HG03175 (cell line): ENCODE data around the gene SLX1A.
A peak's percentile ranks its signal among the peaks of the same experiment; 100 is the strongest.
"Not testable (repeated sequence)": the region's sequence is repeated elsewhere in the genome, so short reads cannot be mapped to it uniquely, and the experiment has no call there.

Experiments
- ATAC-seq: cut with Tn5 transposase; IDR thresholded peaks from one replicate; pipeline ENCODE4 v1.9.1; 2021; ENCODE audit warnings: mild to moderate bottlenecking, moderate library complexity; ENCODE audit not compliant: unreplicated experiment

The SLX1A gene

DNA sequence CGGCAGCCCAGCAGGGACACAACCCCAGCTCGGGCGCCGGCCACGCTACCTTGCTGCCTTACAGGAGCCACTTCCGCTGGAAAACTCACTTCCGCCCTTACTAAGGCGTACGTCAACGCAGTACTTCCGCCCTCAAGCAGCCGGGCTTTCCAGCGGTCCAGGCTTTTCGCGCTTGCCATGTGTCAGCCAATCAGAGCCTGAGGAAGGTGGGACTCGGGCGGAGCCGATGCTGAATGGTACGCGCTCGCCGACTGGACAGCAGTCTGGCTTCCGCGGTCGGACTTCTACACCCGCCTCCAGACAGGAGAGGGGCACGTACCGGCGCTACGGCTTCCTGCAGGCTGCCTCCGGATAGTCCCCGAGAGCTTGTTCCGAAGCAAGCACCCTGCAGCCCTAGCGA is at the start of gene SLX1A, which contains the start of gene BOLA2B:
TSS of gene SLX1A (plus strand) at position 261 of the 400 bp plus-strand sequence. CDS start 210 bp downstream, outside the sequence.
TSS of gene BOLA2B (minus strand) at position 52 of the 400 bp plus-strand sequence. CDS start 71 bp downstream, outside the sequence.
- peak; percentile 86 for ATAC-seq

- ATAC-seq: no peak
Measured at GRCh38 chr16:30144017-30144416, 49.7 kb upstream of the SLX1A start.

DNA sequence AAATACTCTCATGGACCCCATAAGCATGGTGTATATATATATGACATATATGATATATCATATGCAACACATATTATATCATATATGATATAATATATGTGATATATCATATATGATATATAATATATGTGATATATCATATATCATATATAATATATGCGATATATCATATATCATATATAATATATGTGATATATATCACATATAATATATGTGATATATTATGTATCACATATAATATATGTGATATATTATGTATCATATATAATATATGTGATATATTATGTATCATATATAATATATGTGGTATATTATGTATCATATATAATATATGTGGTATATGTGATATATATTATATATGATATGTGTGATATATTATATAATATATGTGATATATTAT is 48.8 kb upstream of the SLX1A start:
- no peak for ATAC-seq

DNA sequence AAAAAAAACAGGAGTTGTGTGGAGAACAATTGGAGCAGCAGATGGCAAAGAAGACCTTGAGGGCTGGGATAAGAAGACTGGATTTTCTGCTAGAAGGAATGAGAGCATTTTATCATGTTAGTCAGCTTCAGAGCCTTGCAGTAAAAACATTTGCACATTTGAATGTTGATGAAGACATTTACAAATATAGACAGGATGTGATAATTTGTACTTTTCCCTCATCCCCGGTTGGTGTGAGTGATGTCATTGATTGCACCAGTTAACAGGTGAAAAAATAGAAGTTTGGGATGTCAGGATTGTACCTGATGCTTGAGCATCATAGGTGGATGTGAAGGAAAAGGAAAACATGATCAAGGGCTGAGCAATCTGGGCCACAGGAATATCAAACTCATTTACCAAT is 48.0 kb upstream of the SLX1A start:
- ATAC-seq: no peak

DNA sequence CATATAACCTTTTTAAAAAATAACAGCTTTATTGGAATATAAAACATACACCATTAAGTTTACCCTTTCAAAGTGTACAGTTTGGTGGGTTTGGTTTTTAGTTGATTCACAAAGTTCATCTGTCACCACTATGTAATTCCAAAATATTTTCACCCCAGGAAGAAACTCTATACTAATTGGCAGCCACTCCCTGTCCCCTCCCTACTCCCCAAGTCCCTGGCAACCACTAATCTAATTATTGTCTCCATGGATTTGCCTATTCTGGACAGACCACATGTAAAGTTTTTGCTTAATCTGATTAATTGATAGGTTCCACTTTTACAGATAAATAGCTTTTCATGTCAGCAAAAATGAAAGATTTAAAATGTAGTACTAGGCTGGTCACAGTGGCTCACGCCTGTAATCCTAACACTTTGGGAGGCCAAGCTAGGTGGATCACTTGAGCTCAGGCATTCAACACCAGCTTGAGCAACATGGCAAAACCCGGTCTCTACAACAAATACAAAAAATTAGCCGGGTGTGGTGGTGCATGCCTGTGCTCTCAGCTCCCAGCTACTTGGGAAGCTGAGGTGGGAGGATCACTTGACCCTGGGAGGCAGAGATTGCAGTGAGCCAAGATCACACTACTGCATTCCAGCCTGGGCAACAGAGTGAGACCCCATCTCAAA is 45.7 kb upstream of the SLX1A start:
- ATAC-seq: no peak

DNA sequence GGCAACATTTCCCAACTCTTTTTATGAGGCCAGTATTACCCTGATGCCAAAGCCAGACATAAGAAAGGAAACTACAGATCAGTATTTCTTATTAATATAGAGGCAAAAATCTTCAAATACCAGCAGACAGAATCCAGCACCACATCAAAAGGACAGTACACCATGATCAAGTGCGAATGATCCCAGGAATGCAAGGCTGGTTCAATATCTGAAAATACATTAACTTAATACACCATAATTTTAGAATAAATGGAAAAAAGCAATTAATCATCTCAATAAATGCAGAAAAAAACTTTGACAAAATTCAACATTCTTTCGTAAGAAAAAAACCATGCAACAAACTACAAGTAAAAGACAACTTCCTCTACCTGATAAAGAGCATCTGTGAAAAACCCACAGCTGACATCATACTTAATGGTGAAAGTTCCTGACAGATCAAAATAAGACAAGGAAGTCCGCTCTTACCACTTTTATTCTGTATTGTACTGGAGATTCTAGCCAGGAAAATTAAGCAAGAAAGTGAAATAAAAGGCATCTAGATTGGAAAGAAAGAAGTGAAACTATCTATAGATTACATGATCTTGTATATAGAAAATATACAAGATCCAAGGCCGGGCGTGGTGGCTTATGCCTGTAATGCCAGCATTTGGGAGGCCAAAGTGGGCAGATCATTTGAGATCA is 44.3 kb upstream of the SLX1A start:
- no peak for ATAC-seq

- no peak for ATAC-seq
Measured at GRCh38 chr16:30151091-30151490, 42.6 kb upstream of the SLX1A start.

DNA sequence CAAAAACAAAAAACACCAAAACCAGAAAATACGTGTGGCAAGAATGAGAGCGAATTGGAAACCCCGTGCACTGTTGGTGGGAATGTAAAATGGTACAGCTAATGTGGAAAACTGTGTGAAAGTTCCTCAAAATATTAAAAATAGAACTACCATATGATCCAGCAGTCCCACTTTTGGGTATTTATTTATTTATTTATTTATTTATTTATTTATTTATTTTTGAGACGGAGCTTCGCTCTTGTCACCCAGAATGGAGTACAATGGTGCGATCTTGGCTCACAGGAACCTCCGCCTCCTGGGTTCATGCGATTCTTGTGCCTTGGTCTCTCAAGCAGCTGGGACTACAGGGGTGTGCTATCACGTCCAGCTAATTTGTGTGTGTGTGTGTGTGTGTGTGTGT is 41.2 kb upstream of the SLX1A start:
- no peak for ATAC-seq

GRCh38 chr16:30155188-30155587 is 38.5 kb upstream of the SLX1A start:
- ATAC-seq: no peak

- ATAC-seq: no peak
Measured at GRCh38 chr16:30157214-30157613, 36.5 kb upstream of the SLX1A start.

DNA sequence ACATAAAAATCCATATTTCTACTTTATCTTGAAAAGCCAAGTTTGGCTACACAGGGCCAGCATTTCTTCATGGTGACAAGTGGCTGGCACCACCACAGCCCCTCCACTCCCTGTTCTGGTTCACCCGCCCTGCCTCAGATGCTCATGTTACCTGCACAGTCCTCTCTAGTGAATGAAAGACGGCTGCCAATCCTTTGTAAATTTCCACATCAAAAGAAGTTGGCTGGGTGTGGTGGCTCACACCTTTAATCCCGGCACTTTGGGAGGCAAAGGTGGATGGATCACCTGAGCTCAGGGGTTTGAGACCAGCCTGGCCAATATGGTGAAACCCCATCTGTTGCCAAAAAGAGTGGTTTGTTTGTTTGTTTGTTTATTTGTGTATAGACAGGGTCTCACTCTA is 30.1 kb upstream of the SLX1A start:
- no peak for ATAC-seq

DNA sequence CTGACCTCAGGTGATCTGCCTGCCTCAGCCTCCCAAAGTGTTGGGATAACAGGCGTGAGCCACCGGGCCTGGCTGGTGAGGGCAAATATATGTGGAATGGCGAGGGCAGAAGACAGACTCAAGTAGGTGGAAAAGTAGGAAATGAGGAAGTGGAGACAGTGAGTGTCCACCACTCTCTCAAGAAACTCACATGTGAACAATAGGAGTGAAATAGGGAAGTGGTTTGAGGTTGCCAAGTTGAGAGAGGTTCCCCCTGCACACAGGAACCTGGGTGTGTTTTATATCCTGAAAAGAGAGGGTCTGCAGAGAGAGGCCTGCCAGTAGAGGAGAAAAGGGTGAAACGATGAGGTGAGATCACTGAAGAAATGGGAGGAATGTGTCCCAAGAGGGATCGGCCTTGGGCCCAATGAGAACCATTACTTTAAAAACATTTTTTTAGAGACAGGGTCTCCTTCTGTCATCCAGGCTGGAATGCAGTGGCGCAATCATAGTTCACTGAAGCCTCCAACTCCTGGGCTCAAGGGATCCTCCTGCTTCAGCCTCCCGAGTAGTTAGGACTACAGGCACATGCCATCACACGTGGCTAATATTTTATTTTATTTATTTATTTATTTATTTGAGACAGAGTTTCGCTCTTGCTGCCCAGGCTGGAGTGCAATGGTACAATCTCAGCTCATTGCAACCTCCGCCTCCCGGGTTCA is 27.3 kb upstream of the SLX1A start:
- peak; percentile 61 for ATAC-seq

DNA sequence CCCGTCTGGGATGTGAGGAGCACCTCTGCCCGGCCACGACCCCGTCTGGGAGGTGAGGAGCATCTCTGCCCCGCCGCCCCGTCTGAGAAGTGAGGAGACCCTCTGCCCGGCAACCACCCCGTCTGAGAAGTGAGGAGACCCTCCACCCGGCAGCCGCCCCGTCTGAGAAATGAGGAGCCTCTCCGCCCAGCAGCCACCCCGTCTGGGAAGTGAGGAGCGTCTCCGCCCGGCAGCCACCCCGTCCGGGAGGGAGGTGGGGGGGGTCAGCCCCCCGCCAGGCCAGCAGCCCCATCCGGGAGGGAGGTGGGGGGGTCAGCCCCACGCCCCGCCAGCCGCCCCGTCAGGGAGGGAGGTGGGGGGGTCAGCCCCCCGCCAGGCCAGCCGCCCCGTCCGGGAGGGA is 24.9 kb upstream of the SLX1A start:
- ATAC-seq: not testable (repeated sequence)

GRCh38 chr16:30169416-30169815 is 24.3 kb upstream of the SLX1A start:
- ATAC-seq: not testable (repeated sequence)

GRCh38 chr16:30170145-30170544 is 23.5 kb upstream of the SLX1A start:
- not testable (repeated sequence) for ATAC-seq

- no peak for ATAC-seq
Measured at GRCh38 chr16:30173054-30173453, 20.6 kb upstream of the SLX1A start.

DNA sequence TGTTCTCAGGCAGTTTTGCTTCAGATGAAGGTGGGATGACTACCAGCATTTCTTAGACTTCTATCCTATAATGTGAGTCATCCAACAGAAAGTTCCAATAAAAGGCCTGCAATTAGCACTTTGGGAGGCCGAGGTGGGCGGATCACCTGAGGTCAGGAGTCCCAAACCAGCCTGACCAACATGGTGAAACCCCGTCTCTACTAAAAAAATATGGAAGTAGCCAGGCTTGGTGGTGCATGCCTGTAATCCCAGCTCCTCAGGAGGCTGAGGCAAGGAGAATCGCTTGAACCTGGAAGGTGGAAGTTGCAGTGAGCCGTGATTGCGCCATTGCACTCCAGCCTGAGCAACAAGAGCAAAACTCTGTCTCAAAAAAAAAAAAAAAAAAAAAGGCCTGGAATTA is 16.8 kb upstream of the SLX1A start:
- not testable (repeated sequence) for ATAC-seq

GRCh38 chr16:30179195-30179594 is 14.5 kb upstream of the SLX1A start:
- no peak for ATAC-seq

- no peak for ATAC-seq
Measured at GRCh38 chr16:30179931-30180330, 13.7 kb upstream of the SLX1A start.

DNA sequence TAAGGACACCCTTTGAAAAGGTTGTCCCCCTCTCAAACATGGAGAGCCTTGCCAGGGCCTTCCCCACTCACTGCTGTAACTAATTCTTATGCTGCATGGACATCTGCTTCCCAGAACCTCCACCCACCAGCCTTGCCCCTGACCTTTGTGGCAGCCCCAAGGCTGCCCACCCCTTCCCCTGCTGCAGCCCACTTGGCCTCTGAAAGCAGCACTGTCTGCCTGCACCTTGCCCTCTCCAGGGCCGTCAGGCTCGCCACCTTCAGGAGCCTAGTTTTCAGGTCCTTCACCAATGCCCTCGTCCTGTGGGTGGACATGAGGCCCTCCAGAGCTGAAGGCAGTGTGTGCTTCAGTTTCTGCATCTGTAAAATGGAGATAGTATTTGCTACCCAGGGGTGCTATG is 12.9 kb upstream of the SLX1A start:
- no peak for ATAC-seq

GRCh38 chr16:30183233-30184095 is 10.2 kb upstream of the SLX1A start, which contains the start of gene CORO1A:
Gene CORO1A, plus strand, starts transcription at chr16:30183602. Its CDS starts 1,608 bp downstream, at chr16:30185210.
- ATAC-seq: peak; percentile 57
